HG03108 (cell line): ENCODE data around the gene SIK3.

ENCODE experiments used
- ATAC-seq: cut with Tn5 transposase; IDR thresholded peaks from one replicate; pipeline ENCODE4 v1.9.1; 2021; ENCODE audit warnings: moderate library complexity; ENCODE audit not compliant: unreplicated experiment

SIK3 gene

DNA sequence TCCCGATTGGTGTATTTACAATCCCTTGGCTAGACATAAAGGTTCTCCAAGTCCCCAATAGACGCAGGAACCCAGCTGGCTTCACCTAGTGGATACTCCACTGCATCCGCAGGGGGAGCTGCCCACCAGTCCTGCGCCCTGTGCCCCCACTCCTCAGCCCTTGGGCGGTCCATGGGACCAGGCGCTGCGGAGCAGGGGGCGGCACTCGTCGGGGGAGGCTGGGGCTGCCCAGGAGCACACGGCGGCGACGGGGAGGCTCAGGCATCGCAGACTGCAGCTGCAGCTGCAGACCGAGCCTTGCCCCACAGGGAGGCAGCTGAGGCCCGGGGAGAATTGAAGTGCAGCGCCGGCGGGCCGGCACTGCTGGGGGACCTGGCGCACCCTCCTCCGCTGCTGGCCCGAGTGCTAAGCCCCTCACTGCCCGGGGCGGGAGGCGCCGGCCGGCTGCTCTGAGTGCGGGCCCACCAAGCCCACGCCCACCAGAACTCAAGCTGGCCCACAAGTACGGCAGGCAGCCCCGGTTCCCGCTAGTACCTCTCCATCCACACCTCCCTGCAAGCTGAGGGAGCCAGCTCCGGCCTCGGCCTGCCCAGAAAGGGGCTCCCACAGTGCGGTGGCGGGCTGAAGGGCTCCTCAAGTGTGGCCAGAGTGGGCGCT is 12.2 kb upstream of the SIK3 start:
- no peak for ATAC-seq

DNA sequence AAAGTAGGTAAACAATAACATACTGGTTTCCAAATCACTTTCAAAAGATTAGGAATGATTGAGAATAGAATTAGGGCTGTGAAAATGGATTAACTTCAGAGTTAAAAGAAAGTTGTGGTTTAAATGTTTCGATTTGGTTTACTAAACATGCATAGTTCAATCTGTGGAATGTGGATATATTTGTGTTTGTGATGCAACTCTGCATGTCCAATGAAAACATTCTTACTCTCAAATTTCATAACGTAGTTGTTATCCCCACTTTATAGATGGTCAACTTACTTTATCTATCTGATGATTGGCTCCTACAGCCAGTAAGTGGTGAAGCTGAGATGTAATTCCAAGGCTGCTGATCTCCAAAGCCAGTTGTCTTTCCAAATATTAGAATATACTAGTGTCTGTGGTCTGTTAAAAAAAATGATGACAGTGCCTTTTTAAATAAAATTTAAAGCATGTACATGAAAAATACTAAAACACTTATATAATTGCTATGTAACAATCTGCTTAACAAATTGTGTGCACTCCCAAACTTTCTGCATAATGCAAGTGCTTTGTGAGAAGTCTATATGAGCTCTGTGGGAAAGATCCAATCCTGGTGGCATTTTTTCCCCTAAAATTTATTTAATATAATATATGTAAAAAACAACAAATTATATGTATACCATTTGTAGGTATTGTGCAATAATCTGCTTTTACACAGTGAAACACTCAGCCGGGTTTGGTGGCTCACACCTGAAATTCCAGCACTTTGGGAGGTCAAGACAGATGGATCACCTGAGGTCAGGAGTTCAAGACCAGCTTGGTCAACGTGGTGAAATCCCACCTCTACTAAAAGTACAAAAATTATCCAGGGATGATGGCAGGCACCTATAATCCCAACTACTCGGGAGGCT is 9.7 kb upstream of the SIK3 start:
- ATAC-seq: no peak

DNA sequence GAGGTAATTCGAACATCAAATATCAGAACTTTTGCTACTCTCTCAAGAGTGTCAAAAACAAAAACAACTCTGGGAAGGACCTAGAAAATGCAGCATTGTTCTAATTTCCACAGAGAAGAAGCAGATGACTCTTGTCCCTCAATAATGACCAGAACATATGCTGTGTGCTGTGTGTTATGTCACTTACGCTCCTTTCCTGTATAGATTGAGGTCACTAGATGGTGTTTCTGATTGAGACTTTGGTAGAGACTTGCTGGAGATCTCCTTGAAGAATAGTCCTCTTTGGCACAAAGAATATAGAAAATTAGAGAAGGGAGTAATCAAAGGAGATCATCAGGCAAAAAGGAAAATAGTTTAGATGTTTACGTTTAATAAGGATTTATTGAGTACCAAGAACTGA is 2.3 kb upstream of the SIK3 start:
- no peak for ATAC-seq

DNA sequence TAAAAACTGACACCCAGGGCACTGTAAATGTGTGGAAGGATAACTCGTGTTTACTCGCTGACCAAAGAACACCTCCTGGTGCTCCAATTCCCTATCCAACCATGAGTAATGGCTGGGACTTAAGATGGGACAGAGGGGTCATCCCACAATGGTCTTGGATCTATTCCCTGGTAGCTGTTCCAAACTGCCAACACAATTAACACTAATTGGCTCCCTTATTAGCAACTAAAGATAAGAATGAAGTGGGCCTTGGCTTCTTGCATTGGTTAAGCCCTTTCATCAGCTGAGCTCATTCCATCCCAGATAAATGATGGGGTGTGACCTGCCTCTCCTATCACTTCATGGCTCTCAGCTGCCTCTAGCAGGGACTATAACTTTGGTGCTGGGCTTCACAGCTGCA is 1.5 kb upstream of the SIK3 start:
- no peak for ATAC-seq

DNA sequence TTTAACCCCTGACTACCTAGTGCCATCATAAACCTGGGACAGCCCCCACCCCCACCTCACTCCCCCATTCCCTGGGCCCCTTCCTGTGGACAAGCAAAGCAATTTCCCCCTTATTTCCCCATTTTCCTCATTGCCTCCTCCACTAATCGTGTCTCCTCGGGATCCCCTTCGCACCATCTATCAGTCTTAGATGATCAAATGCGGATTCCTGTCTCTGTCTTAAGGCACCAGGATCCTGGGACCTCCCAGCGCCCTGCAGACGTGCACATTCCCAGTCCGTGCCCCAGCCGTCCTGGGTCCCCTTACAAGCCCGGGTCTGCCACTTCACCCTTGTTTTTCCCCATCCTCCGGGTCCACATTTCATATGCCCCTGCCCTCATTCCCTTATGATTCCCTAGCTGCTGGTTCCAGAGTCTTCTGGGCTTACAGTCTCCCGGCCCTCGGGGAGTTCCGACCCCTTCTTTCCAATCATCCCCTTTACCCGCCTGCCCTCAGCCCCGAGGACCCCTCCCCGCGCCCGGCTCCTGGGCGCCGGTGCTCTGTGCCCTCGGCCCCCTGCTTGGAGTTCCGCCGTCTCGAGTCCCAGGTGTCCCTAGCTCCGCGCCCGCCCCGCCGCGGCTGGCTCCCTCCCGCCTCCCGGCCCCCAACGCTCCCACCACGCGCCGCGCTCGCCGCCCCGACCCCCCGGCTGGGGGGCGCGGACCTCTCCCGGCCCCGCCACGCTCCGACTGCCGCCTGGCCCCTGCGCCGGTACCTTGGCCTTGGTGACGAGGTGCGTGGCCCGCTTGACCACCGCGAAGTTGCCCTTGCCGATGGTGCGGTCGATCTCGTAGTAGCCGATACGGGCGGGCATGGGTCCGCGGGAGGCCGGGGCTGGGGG is 599 bp downstream of the SIK3 start:
- ATAC-seq: peak; percentile 14

DNA sequence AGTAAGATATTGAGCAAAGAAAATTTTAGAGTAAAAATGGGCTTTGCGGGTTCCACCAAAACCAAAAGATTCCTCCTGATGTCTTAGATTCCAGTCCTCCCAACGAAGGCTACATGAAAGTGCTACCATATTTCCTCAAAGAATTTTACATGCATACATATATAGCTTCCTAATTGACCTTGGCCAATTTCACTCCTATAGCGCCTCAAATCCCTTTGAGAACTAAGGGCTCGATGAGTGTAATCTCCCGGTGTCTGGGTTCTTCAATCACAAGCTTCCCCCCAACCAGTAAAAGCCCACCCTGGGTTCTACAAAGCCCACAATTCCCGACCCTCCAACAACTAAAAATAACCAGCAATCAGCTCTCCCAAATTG is 1.2 kb downstream of the SIK3 start:
- ATAC-seq: no peak

DNA sequence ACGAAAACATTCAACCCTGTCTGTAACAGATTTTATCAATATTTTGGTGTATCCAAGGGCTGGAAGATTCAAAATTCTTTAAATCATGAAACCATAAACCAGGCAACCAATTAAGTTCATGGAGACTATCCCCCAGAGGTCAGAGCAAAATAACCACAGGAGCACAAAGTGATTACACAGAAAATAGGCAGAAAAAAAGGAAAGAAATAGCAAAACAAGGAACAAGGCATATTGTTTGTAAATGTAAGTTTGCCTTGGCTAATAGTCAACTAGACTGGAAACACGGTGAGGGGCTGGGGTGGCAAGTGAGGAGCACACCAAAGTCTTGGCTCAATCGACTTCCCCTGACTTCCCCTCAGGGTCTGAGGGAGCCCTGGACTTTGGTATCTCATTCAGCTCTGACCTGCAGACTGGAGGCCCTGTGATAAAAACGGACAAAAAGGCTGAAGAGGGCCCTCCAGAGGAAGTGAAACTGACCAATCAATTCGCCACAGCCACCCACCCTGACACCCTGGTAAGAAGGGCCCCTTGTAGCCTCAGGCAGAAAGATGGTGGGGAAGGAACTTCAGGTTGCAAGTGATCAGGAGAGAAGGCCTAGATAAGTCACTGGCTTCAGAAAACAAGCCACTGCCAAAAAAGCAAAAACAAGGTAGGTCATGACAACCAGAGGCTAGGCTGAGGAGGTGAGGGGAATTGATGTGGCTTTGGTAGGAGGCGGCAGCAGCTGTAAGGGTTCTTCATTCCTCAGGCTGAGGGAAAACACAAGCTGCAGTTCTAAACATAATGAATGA is 1.8 kb downstream of the SIK3 start:
- ATAC-seq: peak; percentile 34

DNA sequence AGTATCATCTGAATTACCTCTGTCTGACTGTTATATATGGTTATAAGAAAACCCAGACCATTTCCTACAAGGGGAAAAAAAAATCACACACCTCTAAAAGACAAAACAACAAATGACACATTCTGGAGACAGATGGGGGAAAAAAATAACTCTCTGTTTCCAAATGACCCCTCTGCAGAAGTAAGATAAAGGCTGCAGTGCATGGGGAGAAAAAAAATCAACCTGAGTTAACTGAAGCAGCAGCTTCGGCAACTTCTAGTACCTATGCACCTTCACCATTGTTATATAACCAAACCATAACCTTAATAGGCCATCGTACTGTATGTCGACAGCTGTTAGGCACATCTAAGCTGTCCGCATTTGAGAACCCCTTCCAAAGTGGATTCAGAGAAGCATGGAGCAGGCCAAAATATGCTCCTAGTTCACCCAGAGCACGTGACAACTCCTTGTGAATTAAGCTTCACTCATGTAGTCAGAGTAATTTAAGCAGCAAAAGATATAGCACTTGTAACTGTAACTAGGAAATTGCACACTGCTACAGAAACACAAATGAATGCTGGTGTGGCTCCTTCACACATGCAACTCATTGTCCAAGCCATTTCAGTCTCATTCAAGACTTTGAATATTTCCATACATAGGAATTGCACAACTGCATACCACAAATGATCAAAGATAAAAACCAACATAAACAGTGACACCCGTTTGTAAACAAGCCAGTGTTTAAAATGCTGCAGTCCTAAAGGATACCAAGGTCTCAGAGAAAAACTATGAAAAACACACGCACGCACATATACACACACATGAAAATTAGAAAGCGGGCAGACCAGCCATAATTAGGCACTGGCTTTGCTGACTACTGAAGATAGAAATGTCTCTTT is 2.7 kb downstream of the SIK3 start:
- ATAC-seq: no peak

DNA sequence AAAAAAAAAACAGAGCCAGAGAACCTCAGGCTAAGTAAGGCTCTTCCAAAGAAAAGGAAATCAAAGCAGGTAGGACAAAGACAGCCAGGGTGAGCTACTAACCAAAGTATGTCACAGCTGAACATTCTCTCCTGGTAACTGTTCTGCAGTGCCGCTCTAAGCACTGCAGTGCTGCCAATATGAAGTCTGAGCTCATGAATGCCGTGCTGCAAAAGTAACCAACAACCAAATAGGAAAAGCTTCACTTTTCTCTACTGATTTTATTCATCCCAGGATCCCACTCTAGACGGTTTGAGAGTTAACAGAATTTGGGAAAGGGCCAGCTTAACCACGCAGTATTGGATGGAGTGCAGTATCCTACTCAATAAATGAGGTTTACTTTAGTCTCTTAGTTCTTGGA is 3.5 kb downstream of the SIK3 start:
- ATAC-seq: no peak

DNA sequence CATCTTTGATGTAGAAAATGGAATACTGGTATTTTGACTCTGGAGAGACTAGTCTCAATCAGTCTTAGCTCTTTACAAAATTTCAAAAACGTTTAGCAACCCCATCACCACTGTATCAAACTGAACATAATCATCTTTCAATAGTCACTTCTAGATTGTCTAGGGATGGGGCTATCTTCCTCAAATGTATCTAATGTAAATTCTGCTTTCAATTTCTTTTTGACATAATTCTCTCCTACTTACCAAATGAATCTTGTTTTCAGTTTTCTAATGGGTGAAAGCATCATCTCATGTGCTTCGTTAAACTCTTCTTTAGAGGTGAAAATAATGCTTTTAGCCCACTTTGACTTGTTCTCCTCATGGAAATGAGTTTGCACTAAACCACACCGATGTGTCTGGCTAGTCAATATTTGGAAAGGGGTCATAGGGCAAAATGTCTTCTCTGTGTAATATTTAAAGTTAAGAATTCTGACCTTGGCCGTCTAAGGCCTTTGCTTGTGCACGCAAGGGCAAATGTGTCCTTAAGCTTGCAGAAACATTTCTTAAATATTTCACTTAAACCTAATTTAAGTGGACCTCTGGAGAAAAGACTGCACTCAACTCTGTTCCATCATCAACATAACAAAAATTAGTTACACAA is 5.2 kb downstream of the SIK3 start:
- no peak for ATAC-seq

DNA sequence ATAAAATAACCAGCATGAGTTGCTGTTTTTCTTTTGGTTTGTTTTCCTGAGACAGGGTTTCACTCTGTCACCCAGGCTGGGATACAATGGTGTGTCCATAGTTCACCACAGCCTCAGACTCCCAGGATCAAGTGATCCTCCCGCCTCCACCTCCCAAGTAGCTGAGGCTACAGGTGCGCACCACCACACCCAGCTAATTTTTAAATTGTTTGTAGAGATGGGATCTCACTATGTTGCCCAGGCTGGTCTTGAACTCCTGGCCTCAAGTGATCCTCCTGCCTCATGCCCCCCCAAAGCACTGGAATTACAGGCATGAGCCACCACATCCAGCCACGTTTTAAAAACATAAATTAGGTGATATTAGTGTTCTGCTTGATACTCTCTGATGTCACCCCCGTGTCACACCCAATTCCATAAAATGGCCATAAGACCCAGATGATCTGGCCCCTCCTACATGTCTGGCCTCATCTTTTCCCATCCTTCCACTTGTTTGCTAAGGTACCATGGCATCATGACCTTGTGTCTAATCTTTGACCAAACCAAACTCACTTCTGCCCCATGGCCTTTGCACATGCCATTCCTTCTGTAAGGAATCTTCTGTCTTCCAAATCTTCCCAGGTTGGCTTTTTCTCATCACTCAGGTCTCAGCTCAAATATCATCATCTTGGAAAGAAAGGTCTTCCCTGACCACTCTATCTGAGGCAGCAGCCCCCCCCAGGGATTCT is 6.3 kb downstream of the SIK3 start:
- ATAC-seq: no peak

DNA sequence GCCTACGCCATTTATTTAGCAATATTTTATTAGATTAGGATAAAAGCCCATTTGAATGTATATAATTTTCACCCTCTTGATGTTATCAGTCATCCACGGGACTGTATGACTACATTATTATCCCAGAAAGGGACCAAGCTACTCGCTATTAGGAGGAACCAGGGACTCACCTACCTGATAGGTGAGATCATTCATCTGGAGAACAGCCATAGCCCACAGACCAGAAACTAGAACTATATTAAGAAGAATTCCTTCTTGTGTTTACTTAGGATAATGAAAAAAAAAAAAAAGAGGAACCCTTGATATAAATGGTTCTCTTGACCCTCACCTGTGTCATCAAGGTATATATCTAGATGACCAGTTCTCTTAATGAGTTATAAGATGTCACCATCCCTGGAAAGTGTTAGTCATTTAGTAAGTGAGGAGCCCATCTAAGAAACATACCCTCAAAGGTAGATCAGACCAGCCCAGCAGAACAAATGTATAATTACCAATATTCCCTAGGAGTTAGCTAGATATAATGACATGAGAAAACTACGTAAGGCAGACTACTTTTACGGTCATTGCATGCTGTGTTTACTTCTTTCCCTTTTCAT is 8.0 kb downstream of the SIK3 start:
- no peak for ATAC-seq

DNA sequence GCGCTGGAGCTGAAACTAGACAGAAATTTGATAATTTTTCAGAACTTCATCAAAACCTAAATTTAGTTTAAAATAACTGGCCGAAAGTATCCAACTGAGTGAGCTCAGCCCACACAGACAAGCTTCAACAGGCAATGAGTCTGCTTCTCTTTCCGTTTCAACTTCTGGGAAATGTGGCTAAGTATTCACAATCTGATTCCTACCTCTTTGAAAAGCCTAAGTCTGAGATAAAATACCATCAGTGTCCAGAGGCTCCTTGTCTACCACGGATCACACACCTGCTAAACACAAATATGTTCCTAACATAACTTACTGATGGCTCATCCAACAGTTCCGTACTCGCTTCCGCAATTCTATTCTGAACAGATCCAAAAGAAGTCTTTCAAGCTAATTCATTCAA is 8.5 kb downstream of the SIK3 start:
- ATAC-seq: no peak

DNA sequence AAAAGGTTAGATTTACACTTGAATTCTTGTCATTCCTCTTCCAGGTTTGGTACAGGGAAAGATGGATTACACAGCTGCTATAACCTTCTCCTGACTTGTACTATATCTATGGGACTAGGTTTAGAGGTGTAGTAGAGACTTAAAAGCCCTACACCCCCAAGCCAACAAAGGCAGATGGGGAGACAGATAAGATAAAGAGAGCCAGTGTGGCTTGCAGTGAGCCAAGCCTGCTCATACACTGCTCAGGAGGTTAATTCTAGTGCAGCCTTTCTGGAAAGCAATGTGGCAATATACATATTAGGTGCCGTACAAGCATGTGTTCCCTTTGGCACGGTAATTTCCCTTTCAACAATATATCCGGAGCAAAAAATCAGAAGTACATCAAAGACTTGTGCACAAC is 10.8 kb downstream of the SIK3 start:
- no peak for ATAC-seq

DNA sequence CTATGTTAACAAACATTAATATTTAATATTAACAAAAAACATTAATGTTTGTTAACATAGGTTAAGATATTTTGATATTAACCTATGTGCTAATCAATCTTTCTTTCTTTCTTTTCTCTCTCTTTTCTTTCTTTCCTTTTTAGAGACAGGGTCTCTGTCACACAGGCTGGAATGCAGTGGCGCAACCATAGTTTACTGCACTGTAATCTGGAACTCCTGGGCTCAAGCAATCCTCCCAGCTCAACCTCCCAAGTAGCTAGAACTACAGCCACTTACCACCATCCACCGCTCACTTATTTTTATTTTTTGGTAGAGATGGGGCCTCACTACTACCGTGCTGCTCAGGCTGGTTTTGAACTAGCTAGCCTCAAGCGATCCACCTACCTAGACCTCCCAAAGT is 13.2 kb downstream of the SIK3 start:
- no peak for ATAC-seq

DNA sequence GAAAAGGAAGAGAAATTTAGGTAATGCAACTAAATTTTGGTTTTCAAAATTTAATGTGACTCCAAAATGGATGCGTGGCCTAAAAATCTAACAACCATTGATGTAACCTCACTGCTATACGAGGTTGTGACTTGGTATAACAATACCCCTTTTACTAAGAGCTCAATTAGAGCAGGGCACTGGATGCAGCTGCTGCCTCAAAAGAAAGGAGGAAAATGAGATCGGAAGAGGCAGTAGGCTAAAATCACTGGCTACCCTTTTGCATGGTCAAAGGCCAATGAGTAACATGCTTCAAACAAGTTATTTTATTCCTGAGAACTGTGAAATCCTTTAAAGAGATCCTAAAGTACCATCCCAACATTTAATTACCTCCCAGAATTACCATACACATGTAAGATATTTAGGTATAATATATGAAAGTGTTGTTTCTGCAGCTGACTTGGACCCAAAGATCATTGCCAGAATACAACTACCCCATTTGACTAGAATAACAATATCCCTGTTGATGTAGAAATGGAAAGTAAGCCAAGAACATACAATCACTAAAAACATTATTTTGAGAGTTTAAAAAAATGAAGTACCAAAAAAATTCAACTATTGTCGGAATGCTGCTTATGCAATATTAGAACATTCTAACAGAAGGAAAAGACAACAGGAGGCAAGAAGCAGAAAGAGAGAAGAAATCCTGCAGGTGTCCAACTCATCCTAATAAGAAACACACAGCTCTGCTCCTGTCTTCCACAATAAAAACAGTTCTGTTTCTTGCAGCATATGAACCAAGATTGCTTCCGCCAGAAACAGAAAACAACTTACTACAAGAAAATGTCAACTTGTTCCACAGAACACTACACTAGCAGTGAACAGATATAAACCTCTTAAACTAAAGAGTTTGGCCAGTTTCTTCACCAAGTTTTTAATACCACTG is 15.0 kb downstream of the SIK3 start:
- ATAC-seq: no peak

DNA sequence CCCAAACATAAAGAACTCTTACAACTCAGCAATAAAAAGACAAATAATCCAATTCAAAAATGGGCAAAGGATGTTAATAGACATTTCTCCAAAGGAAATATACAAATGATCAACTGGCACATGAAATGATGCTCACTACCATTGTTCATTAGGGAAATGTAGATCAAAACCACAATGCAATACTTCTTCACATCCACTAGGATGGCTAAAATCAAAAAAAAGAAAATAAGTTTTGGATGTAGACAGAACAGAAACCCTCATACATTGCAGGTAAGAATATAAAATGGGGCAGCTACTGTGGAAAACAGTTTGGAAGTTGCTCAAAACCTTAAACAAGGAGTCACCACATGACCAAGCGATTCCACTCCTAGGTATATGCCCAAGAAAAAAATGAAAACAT is 16.3 kb downstream of the SIK3 start:
- no peak for ATAC-seq
